22Rv1 (cell line): ENCODE data around the gene SUN5.

Experiments
- CTCF ChIP-seq: fragments of 450-650 bp; IDR thresholded peaks from 2 replicates; pipeline ENCODE4 v1.5.1; 2017; ENCODE audit warnings: mild to moderate bottlenecking
- ZFX ChIP-seq: fragments of 450-650 bp; IDR thresholded peaks from 2 replicates; pipeline ENCODE4 v1.6.1; 2017; ENCODE audit warnings: antibody characterized with exemption, borderline replicate concordance

- no peak for TF ChIP-seq CTCF
- TF ChIP-seq ZFX, result no peak
These were observed 18.6 kb downstream of the SUN5 start for GRCh38 chr20:32985596-32985995.
